Trophoblast cell (in vitro differentiated cells and primary cell): ENCODE measurements around the gene RBM19.

Experiments
- DNase-seq, 2 donors: peaks; one replicate each; pipeline ENCODE4 v3.0.0-alpha.2; 2016
- H2AFZ ChIP-seq: 2 replicates; pipeline ENCODE4 v1.6.1; 2013; ENCODE audit warnings: low read length, moderate library complexity, mild to moderate bottlenecking; ENCODE audit not compliant: insufficient read depth, poor library complexity
- H2AK5ac ChIP-seq: 2 replicates; pipeline ENCODE4 v1.6.1; 2013; ENCODE audit warnings: mild to moderate bottlenecking, low read length
- H2BK120ac ChIP-seq: 2 replicates; pipeline ENCODE4 v1.6.1; 2013; ENCODE audit warnings: low read length, mild to moderate bottlenecking, moderate library complexity; ENCODE audit not compliant: insufficient read depth, poor library complexity
- H2BK12ac ChIP-seq: 2 replicates; pipeline ENCODE4 v1.6.1; 2013; ENCODE audit warnings: mild to moderate bottlenecking, low read length, moderate library complexity
- H2BK5ac ChIP-seq: 2 replicates; pipeline ENCODE4 v1.6.1; 2013; ENCODE audit warnings: low read length, low read depth, moderate library complexity, mild to moderate bottlenecking; ENCODE audit not compliant: poor library complexity
- H3K14ac ChIP-seq: 2 replicates; pipeline ENCODE4 v1.6.1; 2013; ENCODE audit warnings: mild to moderate bottlenecking, low read length
- H3K18ac ChIP-seq: 2 replicates; pipeline ENCODE4 v1.6.1; 2013; ENCODE audit warnings: mild to moderate bottlenecking, low read length
- H3K23ac ChIP-seq: 2 replicates; pipeline ENCODE4 v1.6.1; 2013; ENCODE audit warnings: low read length
- H3K27ac ChIP-seq: 2 replicates; pipeline ENCODE4 v1.5.1; 2013; ENCODE audit warnings: low read depth, mild to moderate bottlenecking, inconsistent platforms, low read length, moderate library complexity
- H3K27me3 ChIP-seq: 2 replicates; pipeline ENCODE4 v1.6.1; 2013; ENCODE audit warnings: inconsistent platforms, mild to moderate bottlenecking, low read length, moderate library complexity; ENCODE audit not compliant: insufficient read depth
- H3K36me3 ChIP-seq, 2 experiments: 1 replicate in 1 of 2; 2 replicates in 1 of 2; pipeline ENCODE4 v1.6.1; 2013; ENCODE audit warnings: low read length in 2 of 2, mild to moderate bottlenecking in 2 of 2, moderate library complexity in 1 of 2; ENCODE audit not compliant: insufficient read depth in 2 of 2, control insufficient read depth in 1 of 2
- H3K4ac ChIP-seq: 2 replicates; pipeline ENCODE4 v1.6.1; 2013; ENCODE audit warnings: low read depth, mild to moderate bottlenecking, low read length, moderate library complexity
- H3K4me1 ChIP-seq, 2 experiments: 1 replicate in 1 of 2; 2 replicates in 1 of 2; pipeline ENCODE4 v1.6.1; 2013; ENCODE audit warnings: low read length in 2 of 2, mild to moderate bottlenecking in 2 of 2, moderate library complexity in 1 of 2; ENCODE audit not compliant: insufficient read depth in 2 of 2, control insufficient read depth in 1 of 2
- H3K4me2 ChIP-seq: 2 replicates; pipeline ENCODE4 v1.6.1; 2013; ENCODE audit warnings: inconsistent platforms, mild to moderate bottlenecking, low read length, moderate library complexity
- H3K4me3 ChIP-seq: 2 replicates; pipeline ENCODE4 v1.5.1; 2013; ENCODE audit warnings: mild to moderate bottlenecking, low read depth, low read length, inconsistent platforms
- H3K79me1 ChIP-seq: one replicate; pipeline ENCODE4 v1.6.1; 2013; ENCODE audit warnings: low read length
- H3K79me2 ChIP-seq: 2 replicates; pipeline ENCODE4 v1.6.1; 2013; ENCODE audit warnings: low read length, mild to moderate bottlenecking; ENCODE audit not compliant: control insufficient read depth, insufficient read depth, poor library complexity
- H3K9ac ChIP-seq: 2 replicates; pipeline ENCODE4 v1.6.1; 2013; ENCODE audit warnings: mild to moderate bottlenecking, low read length
- H3K9me3 ChIP-seq: 2 replicates; pipeline ENCODE4 v1.6.1; 2013; ENCODE audit warnings: low read depth, mild to moderate bottlenecking, control low read depth, inconsistent platforms, low read length; ENCODE audit not compliant: insufficient read depth
- H4K12ac ChIP-seq: 2 replicates; pipeline ENCODE4 v1.6.1; 2013; ENCODE audit warnings: low read depth, mild to moderate bottlenecking, low read length, moderate library complexity
- H4K8ac ChIP-seq: 2 replicates; pipeline ENCODE4 v1.6.1; 2013; ENCODE audit warnings: low read depth, mild to moderate bottlenecking, low read length, moderate library complexity
- H4K91ac ChIP-seq: one replicate; pipeline ENCODE4 v1.6.1; 2013; ENCODE audit warnings: low read depth, mild to moderate bottlenecking, low read length, moderate library complexity
- WGBS: extraction: QIAGEN DNeasy Blood & Tissue Kit; methylation state at CpG from one replicate; pipeline ENCODE4 v1.1.7; 2013; ENCODE audit warnings: missing lambda C conversion rate; ENCODE audit not compliant: insufficient read length, insufficient coverage; ENCODE audit errors: extremely low coverage; 5-methylcytosine and 5-hydroxymethylcytosine counted together

Gene RBM19

GRCh38 chr12:113974006-113974405, 7.9 kb upstream of the RBM19 start:
- no peak overlapping the region for H4K91ac ChIP-seq
- DNase-seq, result no peak
- no peaks in the 10 kb centered on the region for H3K79me2 ChIP-seq
- no peaks in the 10 kb centered on the region for H3K27me3 ChIP-seq
- no peak overlapping the region for H2AK5ac ChIP-seq
- no peak overlapping the region for H3K27ac ChIP-seq
- H2BK12ac ChIP-seq, result no peak overlapping the region
- no peak overlapping the region for H3K23ac ChIP-seq
- H3K4me3 ChIP-seq, result no peak overlapping the region
- H3K4me1 ChIP-seq, result no peaks in the 10 kb centered on the region
- no peak overlapping the region for H3K9ac ChIP-seq
- H3K9me3 ChIP-seq, result peaks cover 2% of the 10 kb centered on the region
- H2BK5ac ChIP-seq, result no peak overlapping the region
- no peak overlapping the region for H2AFZ ChIP-seq
- H4K8ac ChIP-seq, result no peak overlapping the region
- H3K4ac ChIP-seq, result no peak overlapping the region
- H3K36me3 ChIP-seq, result no peaks in the 10 kb centered on the region
- H3K79me1 ChIP-seq, result no peaks in the 10 kb centered on the region
- no peak overlapping the region for H3K18ac ChIP-seq
- no peak overlapping the region for H4K12ac ChIP-seq
- no CpG with 5 or more reads among the region's 3 CpGs for WGBS
- no peak overlapping the region for H3K14ac ChIP-seq
- no peak overlapping the region for H2BK120ac ChIP-seq
- H3K4me2 ChIP-seq, result no peak overlapping the region

- no peak overlapping the region for H3K4me3 ChIP-seq
- no peaks in the 10 kb centered on the region for H3K79me1 ChIP-seq
- no peak overlapping the region for H2BK12ac ChIP-seq
- no peak overlapping the region for H2AK5ac ChIP-seq
- no peaks in the 10 kb centered on the region for H3K79me2 ChIP-seq
- no peak overlapping the region for H3K18ac ChIP-seq
- H3K27me3 ChIP-seq, result no peaks in the 10 kb centered on the region
- no peaks in the 10 kb centered on the region for H3K4me1 ChIP-seq
- H3K4ac ChIP-seq, result no peak overlapping the region
- H3K23ac ChIP-seq, result no peak overlapping the region
- H3K27ac ChIP-seq, result no peak overlapping the region
- no peak overlapping the region for H2AFZ ChIP-seq
- no peaks in the 10 kb centered on the region for H3K36me3 ChIP-seq
- H3K9ac ChIP-seq, result no peak overlapping the region
- no peak overlapping the region for H3K4me2 ChIP-seq
- H4K8ac ChIP-seq, result no peak overlapping the region
- no peak overlapping the region for H2BK120ac ChIP-seq
- no peak overlapping the region for H4K91ac ChIP-seq
- no peak overlapping the region for H2BK5ac ChIP-seq
- H3K14ac ChIP-seq, result no peak overlapping the region
- WGBS, result no CpG with 5 or more reads among the region's 10 CpGs
- DNase-seq, result no peak
- H3K9me3 ChIP-seq, result peaks cover 2% of the 10 kb centered on the region
- no peak overlapping the region for H4K12ac ChIP-seq
Measured at GRCh38 chr12:113973109-113973904, 7.2 kb upstream of the RBM19 start.

GRCh38 chr12:113971392-113971791, 5.3 kb upstream of the RBM19 start:
- H4K12ac ChIP-seq, result no peak overlapping the region
- H3K4me3 ChIP-seq, result no peak overlapping the region
- no peak overlapping the region for H3K4ac ChIP-seq
- no peak overlapping the region for H2AFZ ChIP-seq
- H3K36me3 ChIP-seq, result no peaks in the 10 kb centered on the region
- no peaks in the 10 kb centered on the region for H3K27me3 ChIP-seq
- no peaks in the 10 kb centered on the region for H3K9me3 ChIP-seq
- H2BK12ac ChIP-seq, result no peak overlapping the region
- no peak overlapping the region for H2AK5ac ChIP-seq
- no peaks in the 10 kb centered on the region for H3K79me2 ChIP-seq
- no peak overlapping the region for H3K9ac ChIP-seq
- H3K27ac ChIP-seq, result no peak overlapping the region
- no peak overlapping the region for H3K4me2 ChIP-seq
- peaks cover 0 to 2% of the 10 kb centered on the region in 2 experiments for H3K4me1 ChIP-seq
- H3K79me1 ChIP-seq, result no peaks in the 10 kb centered on the region
- H3K14ac ChIP-seq, result no peak overlapping the region
- H3K18ac ChIP-seq, result no peak overlapping the region
- H3K23ac ChIP-seq, result no peak overlapping the region
- H2BK120ac ChIP-seq, result no peak overlapping the region
- WGBS, result no CpG with 5 or more reads among the region's 4 CpGs
- DNase-seq, result no peak
- H2BK5ac ChIP-seq, result no peak overlapping the region
- no peak overlapping the region for H4K8ac ChIP-seq
- H4K91ac ChIP-seq, result no peak overlapping the region

GRCh38 chr12:113970211-113970610, 4.1 kb upstream of the RBM19 start:
- WGBS, result no CpG with 5 or more reads among the region's 5 CpGs
- DNase-seq, result no peak
- no peak overlapping the region for H3K14ac ChIP-seq

More at GRCh38 chr12:113970211-113970610, 4.1 kb upstream of the RBM19 start:
- Histone ChIP-seq H4K8ac (no peak overlapping the region), H3K36me3 (no peaks in the 10 kb centered on the region), H2BK12ac (no peak overlapping the region), H3K4me2 (no peak overlapping the region), H2BK5ac (no peak overlapping the region), H2AFZ (no peak overlapping the region), H2BK120ac (no peak overlapping the region), H3K27me3 (no peaks in the 10 kb centered on the region), H3K23ac (no peak overlapping the region), H3K79me1 (peaks cover 2% of the 10 kb centered on the region), H4K91ac (no peak overlapping the region), H3K4me1 (peaks cover 4 to 7% of the 10 kb centered on the region in 2 experiments), H2AK5ac (no peak overlapping the region), H3K9me3 (no peaks in the 10 kb centered on the region), H3K9ac (no peak overlapping the region), H3K27ac (no peak overlapping the region), H3K18ac (no peak overlapping the region), H3K79me2 (peaks cover 4% of the 10 kb centered on the region), H3K4me3 (no peak overlapping the region), H3K4ac (no peak overlapping the region), H4K12ac (no peak overlapping the region)
